HG03060 (cell line): Measurements from ENCODE around the gene INPP5K.
"Not testable (repeated sequence)": the region's sequence is repeated elsewhere in the genome, so short reads cannot be mapped to it uniquely, and the experiment has no call there.

ENCODE experiments used
- ATAC-seq: cut with Tn5 transposase; IDR thresholded peaks from one replicate; pipeline ENCODE4 v1.9.1; 2021; ENCODE audit warnings: low read depth, moderate number of reproducible peaks; ENCODE audit not compliant: unreplicated experiment

Gene INPP5K

GRCh38 chr17:1516388-1517161, at the start of gene INPP5K:
INPP5K (minus strand) TSS chr17:1516612; CDS start chr17:1516499, 113 bp downstream.
- ATAC-seq, result peak; percentile 83

DNA sequence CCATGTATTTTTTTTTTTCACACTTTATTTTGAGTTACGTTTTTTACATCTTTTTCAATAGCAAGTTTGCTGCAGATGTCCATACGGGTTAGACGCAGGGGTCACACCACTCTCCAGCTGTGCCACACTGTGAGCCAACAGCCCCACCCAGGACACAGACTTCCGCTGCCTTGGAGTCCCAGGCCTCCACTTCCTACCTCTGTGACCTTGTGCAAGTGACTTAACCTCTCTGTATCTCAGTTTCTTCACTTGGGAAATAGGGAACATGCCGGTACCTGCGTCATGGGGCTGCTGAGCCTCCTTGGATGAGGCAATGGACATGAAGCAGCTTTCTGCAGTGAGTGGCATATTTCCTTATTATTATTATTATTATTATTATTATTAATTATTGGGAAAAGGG, 49.5 kb upstream of the INPP5K start:
- no peak for ATAC-seq

DNA sequence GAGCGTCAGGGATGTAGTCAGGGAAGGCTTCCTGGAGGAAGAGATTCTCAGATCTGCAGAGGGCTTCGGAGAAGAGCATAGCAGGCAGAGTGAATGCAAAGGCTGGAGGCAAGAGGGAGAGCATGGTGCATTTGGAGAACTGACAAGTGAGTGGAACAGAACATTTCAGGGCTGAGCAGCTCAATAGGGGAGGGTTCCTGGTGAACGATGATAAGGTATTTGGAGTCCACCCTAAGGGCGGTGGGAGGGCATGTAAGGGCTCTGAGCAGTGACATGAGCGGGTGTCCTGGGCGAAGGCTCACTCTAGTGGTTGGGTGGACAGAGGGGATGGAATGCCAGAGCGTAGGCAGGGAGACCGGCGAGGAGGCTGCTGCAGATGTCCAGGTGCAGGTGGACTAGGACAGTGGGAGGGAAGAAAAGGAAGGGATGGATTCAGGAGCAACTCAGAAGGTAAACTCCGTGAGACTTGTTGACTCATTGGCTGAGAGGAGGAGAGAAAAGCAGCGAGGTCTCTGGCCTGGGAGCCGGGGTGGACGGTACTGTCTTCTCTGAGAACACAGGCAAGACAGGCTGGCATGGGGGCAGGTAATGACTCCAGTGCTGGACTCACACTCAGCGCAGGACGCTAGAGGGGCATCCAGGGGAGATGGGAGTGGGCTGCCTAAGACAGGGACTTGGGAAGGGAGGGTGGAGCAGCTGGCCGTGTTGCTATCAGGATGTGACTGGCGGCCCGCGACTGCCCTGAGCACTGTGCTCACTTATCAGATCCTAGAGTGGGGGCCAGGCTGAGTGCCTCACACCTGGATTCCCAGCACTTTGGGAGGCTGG, 47.6 kb upstream of the INPP5K start:
- ATAC-seq, result no peak

GRCh38 chr17:1563471-1563785, 47.0 kb upstream of the INPP5K start:
- ATAC-seq, result not testable (repeated sequence)

- ATAC-seq, result no peak
Observed at GRCh38 chr17:1562176-1562643, 45.8 kb upstream of the INPP5K start.

- no peak for ATAC-seq
Observed at GRCh38 chr17:1561420-1562175, 45.2 kb upstream of the INPP5K start.

GRCh38 chr17:1560858-1561355, 44.5 kb upstream of the INPP5K start:
- no peak for ATAC-seq

- ATAC-seq, result no peak
Observed at GRCh38 chr17:1560101-1560857, 43.9 kb upstream of the INPP5K start.

GRCh38 chr17:1559047-1560043, 42.9 kb upstream of the INPP5K start:
- no peak for ATAC-seq

GRCh38 chr17:1558401-1558800, 42.0 kb upstream of the INPP5K start:
- no peak for ATAC-seq

GRCh38 chr17:1557355-1558095, 41.1 kb upstream of the INPP5K start:
- no peak for ATAC-seq

DNA sequence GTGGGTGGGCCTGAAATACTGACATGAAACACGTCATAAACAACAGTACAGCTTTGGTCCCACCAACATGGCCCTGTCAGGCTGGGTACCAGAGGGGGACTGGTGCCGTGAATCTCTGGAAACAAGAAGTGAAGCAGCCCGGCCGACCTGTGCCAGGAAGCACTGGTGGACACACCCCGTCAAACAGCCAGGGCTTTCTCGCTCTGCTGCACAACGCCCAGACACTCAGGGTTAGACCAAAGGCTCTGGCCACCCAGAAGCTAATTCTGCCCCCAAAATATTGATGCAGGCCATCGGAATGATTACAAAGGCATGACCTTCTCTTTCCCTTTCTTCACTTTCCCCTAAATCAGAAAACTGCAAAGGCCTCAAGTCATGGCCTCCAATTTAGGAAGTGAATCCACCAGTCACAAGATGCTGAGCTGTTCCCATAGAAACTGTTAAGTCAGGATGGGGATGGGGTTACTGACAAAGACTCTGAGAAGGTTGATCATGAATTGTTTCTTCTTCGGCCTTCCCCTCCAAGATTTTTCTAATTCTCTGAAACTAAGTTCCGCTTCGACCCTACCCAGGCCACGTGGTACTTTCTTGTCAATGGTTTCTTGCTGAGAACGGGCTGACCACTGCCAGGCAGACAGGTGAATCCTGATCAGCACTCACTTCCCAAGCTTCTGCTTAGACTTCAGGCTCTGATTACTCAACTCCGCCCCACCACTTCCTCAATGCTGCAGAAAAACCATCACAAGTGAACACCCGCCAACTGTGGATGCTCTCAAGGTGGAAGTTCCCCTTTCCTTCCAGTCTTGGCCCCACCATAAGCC, 39.4 kb upstream of the INPP5K start:
- no peak for ATAC-seq

- ATAC-seq, result no peak
Observed at GRCh38 chr17:1554751-1555540, 38.5 kb upstream of the INPP5K start.

- no peak for ATAC-seq
Observed at GRCh38 chr17:1553354-1554266, 37.2 kb upstream of the INPP5K start.

- ATAC-seq, result no peak
Observed at GRCh38 chr17:1552932-1553331, 36.5 kb upstream of the INPP5K start.

GRCh38 chr17:1551741-1552140, 35.3 kb upstream of the INPP5K start:
- no peak for ATAC-seq
